Ecto neural progenitor cell (in vitro differentiated cells): Measurements from ENCODE around the gene SPAG5.
A peak's percentile ranks its signal among the peaks of the same experiment; 100 is the strongest.

Source experiments
- DNase-seq: peaks from one replicate; pipeline ENCODE4 v3.0.0-alpha.2; 2018; ENCODE audit warnings: low spot score

The SPAG5 gene, protein sequence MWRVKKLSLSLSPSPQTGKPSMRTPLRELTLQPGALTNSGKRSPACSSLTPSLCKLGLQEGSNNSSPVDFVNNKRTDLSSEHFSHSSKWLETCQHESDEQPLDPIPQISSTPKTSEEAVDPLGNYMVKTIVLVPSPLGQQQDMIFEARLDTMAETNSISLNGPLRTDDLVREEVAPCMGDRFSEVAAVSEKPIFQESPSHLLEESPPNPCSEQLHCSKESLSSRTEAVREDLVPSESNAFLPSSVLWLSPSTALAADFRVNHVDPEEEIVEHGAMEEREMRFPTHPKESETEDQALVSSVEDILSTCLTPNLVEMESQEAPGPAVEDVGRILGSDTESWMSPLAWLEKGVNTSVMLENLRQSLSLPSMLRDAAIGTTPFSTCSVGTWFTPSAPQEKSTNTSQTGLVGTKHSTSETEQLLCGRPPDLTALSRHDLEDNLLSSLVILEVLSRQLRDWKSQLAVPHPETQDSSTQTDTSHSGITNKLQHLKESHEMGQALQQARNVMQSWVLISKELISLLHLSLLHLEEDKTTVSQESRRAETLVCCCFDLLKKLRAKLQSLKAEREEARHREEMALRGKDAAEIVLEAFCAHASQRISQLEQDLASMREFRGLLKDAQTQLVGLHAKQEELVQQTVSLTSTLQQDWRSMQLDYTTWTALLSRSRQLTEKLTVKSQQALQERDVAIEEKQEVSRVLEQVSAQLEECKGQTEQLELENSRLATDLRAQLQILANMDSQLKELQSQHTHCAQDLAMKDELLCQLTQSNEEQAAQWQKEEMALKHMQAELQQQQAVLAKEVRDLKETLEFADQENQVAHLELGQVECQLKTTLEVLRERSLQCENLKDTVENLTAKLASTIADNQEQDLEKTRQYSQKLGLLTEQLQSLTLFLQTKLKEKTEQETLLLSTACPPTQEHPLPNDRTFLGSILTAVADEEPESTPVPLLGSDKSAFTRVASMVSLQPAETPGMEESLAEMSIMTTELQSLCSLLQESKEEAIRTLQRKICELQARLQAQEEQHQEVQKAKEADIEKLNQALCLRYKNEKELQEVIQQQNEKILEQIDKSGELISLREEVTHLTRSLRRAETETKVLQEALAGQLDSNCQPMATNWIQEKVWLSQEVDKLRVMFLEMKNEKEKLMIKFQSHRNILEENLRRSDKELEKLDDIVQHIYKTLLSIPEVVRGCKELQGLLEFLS

DNA sequence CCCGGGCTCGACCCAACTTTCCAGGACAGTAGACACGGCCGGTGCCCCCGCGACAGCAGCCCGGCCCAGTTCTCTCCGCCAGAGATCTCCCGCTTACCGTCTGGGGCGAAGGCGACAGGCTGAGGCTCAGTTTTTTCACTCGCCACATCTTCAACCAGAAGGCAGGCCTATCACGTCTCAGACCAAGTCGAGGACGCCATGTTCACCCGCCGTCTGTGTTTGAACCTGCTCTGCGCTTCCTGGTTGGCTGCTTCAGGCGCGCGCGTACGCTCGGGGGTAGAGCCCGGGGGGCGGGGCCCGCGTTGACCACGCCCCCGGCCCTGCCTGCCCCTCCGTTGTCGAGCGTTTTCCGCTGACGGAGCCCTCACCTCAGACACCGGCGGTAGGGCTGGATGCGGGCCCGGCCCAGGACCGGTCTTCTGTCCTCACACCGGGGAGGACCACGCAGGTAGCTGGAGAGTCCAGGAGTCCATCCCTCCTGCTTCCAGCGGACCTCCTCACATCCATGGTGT, at the start of gene SPAG5:
Gene SPAG5 (minus strand): TSS at position 227 of the 512 bp plus-strand sequence. CDS start 79 bp downstream, at position 148.
- DNase-seq = peak; percentile 98

DNA sequence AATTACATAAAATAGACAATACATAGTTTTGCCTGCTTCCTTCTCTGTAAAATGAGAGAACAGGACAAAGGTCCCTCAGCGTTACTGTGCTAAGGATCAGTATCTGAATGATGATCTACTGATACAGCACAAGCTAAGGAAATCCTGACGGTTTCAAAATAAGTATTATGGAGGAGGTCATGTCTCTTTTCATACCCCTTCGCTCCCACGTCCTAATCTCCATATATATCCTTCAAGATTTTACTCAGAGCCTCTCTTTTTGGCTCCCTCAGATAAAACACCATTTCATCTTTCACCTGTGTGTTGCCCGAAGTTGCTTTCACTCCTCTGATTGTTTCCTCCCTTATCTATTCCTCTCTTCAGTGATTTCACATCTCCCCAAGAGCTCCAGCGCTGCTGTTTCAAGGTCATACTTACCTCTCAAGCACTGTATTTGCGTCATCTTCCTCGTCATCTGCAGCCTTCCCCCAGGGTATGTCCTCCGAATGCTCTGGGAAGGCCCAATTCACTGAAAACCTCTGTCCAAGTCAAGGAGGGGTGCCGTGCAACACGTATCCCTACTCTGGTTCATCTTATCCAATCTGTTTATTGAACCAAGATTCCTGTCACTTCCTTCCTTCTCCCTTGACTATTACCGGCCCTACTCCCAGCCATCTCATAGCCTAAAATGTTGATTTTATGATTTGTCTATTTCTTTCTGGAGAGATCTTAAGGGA, 47.4 kb upstream of the SPAG5 start:
- DNase-seq = peak; percentile 50

DNA sequence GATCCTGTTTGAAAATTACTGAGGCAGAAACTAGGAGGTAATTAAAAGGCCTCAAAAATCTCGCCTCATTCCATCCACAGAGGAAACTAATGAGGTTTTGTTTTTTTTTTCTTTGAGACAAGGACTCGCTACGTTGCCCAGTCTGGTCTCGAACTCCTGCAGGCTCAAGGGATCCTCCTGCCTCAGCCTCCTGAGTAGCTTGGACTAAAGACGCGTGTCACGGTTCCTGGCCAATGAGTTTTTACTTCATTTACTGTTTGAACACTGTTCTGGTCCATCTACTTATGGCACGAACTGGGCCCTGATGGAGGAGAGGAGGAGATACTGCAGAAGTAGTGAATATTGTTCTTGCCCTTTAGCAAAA, 46.7 kb upstream of the SPAG5 start:
- DNase-seq = no peak

DNA sequence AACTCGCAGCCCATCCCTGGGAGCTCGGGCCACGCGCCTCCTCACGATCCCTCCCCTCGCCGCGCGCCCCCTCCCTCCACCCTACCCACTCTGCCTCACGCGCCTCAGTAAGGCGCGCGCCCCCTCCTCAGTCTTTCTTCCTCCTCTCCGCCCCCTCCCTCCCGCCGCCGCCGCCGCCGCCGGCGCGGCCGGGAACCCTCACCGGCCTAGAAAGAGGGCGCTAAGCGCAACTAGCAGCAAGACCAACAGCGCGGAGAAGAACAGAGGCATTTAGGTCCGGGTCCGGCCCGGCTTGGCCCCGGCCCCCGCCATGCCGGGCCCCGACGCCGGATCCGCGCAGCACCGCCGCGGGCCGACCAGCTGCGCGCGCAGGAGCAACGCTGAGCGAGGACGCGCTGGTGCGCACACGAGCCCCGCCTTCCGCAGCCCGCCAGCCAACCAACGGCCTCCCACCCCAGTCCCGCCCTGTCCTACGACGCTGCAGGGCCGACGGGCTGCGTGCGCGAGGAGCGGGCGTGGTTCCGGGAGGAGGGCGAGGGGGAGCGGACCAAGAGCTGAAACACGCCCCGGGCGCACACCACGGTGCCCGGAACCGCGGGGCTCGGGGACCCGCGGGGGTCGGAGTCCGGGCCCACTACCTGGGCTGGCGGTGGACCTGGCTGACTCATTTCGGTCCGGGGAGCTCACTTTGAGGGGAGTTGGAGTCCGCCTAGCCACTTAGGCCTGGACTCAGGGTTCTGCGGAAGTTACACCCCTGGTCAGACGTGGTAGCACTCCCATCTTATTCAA, 46.2 kb upstream of the SPAG5 start, which contains the start of gene BLTP2:
Gene BLTP2 (minus strand): TSS at position 372 of the 789 bp plus-strand sequence. CDS start 102 bp downstream, at position 270.
- peak; percentile 98 for DNase-seq

DNA sequence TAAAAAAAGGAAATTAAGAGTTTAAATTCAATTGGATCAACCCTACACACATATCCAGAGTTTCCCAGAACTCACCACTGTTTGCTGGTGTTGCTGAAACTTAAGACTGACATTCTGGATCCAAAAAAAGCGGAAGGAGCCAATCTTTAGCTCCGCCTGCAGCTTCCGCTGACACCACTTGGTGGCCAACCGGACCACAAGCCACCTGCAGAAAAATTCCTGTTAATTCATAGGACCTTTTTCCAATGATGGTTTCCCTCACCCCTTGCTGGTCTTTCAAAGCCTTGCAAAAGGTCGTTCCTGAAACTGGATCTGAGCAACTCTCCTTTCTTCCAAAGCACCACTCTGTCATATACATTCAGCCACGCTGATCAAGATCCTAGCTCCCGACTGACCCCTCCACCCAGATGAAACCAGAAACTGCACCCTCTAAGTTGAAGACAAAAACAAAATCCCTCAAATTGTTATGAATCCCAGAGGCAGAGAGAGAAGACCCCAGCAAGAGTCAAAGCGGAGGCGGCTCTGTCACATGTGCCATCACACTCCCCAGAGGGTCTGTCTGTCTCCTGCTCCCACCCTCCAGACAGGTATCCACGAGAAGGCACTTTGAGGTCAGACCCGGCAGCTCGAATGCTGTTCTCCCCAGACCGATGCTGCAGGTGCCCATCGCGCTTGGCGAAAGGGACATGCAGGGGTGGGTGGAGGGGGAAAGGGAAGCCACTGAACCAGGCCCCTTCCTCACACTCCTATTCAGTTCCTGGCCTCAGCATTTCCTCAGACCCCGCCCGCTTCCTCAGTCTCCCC, 45.4 kb upstream of the SPAG5 start:
- DNase-seq = peak; percentile 67

DNA sequence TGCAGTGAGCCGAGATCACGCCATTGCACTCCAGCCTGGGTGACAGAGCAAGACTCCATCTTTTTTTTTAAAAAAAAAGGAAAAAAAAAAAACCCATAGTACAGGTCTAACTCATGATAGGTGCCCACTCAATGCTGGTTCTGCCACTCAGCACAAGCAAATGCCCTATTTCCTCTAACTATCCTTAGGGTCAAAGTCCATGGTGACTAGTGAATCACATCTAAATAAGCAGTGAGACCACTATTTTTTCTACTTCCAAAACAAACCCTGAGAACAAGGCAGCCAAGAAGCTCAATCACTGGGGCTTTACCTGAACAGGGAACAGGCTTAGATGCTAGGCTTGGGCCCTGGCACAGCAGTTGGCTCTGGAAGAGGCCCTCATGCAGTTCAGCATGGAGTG, 42.8 kb upstream of the SPAG5 start:
- no peak for DNase-seq

DNA sequence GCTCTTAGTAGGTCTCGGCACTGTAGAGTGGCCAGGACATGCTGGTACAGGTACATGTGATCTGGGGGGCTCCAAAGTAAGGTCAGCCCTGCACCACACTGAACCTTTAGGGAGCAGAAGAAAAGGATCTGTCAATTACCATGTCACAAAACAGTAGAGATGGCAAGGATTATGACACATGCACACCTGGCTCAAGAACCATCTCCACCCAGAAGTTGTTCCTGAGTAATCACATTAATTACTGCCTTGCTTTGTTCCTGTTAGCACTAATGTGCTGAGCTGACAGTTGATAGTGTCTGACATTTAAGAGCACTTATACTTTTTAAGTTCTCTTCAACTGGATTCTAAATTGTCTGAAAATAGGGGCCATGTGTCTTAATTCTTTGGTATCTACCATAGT, 36.7 kb upstream of the SPAG5 start:
- DNase-seq = no peak

DNA sequence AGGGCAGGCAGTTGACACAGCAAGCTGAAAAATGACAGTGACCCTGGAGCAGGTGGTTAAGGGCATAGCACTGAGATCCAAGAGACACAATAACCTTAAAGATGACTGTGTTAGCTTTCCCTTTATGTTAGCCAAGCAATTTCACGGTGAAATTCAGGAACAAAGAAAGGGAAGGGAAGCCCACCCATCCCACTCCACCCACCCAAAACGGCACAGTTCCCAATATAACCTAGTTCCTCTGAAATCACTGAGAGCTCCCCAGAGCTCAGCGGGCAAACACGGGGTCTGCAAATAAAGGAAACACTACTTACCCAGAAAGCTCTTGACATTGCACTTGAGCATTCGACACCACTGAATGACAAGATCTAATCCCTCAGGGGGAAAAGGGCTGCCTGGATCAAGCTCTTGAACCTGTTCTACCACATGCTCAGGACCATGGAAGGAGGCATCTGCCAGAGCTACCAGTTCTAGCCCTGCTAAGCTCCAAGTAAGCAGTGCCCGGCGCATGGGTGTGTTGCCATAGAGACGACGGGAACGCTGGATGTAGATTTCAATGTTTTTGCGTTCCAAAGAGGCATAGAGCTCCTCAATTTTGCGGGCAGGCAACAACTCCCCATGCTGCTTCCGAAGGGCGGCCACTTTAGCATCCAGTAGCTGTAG, 35.5 kb upstream of the SPAG5 start:
- DNase-seq = no peak

DNA sequence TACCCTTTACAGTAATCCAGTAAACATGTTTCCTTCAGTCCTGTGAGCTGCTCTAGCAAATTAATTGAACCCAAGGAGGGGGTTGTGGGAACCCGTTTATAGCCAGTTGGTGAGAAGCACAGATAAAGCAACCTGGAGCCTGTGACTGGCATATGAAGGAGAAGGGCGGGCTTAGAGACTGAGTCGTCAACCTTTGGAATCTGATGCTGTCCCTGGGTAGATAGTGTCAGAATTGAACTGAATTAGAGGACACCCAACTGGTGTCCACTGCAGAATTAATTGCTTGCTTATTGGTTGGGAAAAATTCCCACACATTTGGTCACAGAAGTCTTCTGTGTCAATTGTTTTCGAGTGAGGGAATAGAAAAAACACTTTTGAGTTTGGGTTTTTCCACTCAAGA, 28.0 kb upstream of the SPAG5 start:
- no peak for DNase-seq

DNA sequence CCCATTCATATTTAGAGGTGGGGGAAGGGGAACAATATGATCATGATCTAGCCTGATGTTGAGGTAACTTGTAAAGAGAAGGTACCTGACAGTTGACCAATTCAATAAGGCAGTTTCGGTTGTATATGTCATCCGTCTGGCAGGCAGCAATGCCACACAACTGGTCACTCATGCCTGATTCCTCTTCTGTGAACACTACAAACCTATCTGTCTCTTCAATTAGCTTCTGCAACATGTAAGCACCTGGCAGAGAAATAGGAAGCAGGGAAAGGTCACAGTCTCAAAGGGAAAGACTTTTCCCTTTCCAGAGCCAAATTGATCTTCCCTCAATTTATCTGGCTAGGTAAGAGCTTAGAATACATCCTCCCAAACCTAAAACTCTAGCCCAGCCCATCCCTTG, 25.3 kb upstream of the SPAG5 start:
- no peak for DNase-seq

DNA sequence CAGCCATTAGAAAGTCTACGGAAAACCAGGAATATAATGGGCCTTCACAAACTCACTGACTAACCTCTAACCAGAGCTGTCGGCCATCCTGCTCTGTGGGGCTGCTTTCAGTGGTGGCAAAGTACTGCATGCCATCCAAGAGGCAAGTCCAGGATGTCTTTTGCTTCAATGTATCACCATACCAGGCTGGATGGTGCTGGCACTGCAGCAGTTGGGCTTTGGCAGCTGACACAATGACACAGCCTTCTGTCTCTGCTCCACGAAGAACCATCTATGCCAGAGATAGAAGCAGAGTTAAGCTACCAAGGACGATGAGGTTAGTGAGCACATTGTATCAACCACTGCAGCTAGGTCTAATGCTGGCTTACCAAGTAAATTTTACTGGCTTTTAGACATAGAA, 24.9 kb upstream of the SPAG5 start:
- no peak for DNase-seq

DNA sequence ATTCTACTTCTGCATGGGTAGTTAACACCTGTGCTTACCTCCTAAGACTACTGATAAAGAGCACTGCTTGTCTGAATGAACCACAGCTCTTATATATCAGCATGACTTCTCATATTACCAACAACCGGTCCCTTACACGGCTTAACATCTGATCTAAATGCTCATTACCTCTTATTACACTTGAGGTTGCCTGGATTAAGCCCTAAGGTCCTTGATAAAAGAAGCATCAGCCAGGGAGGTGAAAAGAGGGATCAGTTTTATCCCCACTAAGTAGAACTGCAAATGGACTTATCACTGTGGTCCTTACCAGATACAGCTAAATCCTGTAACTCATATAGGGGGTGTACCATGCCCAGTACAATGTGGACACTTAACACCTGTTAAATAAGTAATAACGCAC, 23.4 kb upstream of the SPAG5 start:
- DNase-seq = no peak

DNA sequence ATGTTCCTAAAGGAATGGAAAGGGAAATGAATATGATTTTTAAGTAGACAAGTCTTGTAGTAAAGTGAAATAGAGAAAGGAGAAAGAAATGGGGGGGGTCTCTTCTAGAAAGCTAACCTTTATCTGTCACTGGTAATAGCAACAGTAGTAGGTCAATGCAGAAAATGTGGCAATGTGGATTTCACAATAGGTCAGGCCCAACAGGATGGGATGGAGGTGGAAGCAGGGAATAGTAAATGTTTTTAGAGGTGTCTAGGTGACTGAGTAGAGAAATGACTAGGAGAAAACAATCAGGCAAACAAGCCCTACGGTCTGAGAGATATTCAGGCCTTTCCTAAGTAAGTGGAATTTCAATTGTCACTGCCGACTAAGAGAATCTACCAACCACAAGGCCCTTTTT, 21.2 kb upstream of the SPAG5 start:
- no peak for DNase-seq

DNA sequence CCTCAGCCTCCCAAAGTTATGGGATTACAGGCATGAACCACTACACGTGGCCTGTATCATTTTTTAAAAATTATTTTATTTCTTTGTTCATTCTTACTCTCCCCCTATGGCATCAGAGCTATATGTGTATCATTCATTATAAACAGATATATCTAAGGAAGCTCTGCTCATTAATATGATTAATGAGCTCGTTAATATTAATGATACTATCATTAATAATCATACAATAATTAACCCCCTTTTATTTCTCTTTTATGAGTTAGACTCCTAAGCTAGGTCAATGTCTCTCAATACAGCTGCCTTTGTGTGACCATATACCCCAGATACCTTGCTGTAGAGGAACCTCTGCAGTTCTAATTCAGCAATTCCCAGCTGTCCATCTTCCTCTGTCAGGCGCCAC, 19.6 kb upstream of the SPAG5 start:
- no peak for DNase-seq

DNA sequence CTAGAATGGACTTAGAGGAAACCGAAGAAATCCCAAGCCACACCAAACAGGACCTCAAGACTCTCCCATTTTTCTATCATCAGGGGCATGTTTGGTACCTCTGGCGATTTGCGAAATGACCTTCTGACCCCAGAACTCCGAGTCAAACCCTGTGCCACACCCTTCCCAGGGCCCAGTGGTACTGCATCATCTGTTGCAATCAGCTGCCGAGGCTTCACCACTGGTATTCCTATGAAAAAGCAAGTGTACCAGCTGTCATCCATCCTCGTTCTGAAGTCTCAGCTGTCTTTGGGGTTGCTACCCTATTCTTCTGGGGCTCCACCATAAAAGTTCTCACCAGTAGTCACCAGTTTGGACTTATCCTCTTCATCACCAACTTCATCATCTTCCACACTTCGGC, 17.5 kb upstream of the SPAG5 start:
- DNase-seq = no peak

DNA sequence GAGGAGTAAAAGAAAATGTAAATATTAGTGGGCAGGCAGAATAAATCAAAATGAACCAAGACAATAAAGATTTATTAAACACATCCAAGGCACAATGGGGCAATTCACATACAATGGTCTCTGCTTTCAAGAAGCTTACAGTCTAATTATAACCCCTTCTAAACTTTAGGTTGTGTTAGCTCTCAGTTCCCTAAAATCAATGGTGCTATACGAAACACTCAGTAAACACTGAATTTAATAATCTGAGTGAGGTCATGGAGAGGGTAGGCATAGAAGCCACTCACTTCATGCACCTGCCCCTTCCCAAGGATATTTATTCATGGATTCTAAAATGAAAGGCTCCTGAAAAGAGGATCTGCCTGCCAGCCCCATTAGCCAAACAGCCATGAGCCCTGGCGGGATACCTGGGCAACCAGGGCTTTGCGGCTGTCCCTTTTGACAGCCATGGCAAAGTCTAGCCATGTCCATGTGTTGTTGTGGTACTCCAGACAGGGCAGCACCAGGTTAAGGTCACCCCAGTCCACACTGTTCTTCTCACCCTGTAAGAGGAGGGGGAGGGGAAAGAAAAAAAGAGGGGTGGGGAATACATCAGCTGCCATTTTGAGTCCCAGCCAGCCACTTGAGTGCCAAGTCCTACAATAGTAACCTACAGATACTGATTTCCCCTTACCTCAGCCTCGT, 16.6 kb upstream of the SPAG5 start:
- no peak for DNase-seq

DNA sequence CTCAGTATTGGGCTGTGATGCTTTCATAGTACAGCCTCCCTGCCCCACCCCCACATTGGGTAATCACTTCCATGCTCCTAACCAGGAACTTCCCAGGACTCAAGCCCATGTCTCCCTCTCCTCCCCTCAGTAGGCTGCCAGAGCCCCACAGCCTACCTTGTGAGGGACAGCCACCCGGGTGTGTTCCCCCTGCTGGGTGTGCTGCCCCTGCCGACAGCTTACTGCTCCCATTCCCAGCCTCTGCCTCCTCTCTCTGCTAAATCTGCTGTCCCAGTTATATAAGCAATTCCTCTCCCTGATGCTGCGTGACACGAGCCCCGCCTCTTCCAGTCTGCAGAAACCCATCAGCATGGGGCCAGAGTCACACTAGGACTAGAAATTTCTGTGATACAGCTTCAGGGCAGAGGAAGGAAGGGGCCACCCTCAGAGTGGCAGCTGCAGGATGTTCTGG, 15.1 kb upstream of the SPAG5 start, which contains the start of gene RSKR:
Gene RSKR (minus strand): TSS at position 255 of the 451 bp plus-strand sequence. CDS start 24 bp downstream, at position 231.
- DNase-seq = no peak
